Epidermal melanocyte (primary cell): ENCODE measurements around the gene DYNC2LI1.
"Not testable (repeated sequence)": the region's sequence is repeated elsewhere in the genome, so short reads cannot be mapped to it uniquely, and the experiment has no call there.

Experiments
- DNase-seq: peaks from one replicate; pipeline ENCODE4 v3.0.0; 2011; ENCODE audit warnings: low spot score; ENCODE audit not compliant: insufficient read length

Gene DYNC2LI1

DNA sequence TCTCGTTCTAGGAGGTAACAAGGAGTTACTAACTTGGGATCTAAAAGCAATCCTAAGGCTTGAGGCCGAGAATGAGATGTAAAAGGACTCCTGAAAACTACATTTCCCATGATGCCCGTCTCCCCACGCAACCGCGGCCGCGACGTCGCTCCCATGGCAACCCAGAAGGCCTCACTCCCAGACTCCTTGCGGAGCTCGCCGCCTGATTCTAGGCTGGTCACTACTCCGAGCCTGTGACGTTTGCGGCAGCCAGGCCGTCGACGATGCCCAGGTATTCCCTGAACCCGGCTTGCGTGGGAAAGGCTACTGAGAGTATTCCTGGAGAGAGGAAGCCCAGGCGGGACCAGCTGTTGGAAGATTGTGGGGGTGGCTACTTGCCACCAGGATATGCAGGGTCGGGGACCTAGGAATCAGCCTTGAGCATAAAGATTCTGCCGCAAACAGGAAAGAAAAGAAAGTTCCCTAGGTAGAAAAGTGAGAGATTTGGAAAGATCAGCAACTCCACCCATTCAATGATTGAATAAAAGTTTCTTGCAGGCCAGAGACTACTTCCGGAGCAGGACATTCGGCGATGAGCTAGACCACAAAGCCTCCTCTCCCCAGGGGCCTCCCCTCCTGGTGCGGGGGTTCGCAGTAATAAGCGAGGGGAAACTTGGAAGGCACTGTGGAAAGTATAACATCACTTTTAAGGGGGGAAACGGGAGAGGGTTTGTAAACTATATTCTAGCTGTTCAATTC is at the start of gene DYNC2LI1:
Gene DYNC2LI1 (plus strand): TSS at position 164 of the 738 bp plus-strand sequence. CDS start 100 bp downstream, at position 264.
- peak; percentile 90 for DNase-seq

DNA sequence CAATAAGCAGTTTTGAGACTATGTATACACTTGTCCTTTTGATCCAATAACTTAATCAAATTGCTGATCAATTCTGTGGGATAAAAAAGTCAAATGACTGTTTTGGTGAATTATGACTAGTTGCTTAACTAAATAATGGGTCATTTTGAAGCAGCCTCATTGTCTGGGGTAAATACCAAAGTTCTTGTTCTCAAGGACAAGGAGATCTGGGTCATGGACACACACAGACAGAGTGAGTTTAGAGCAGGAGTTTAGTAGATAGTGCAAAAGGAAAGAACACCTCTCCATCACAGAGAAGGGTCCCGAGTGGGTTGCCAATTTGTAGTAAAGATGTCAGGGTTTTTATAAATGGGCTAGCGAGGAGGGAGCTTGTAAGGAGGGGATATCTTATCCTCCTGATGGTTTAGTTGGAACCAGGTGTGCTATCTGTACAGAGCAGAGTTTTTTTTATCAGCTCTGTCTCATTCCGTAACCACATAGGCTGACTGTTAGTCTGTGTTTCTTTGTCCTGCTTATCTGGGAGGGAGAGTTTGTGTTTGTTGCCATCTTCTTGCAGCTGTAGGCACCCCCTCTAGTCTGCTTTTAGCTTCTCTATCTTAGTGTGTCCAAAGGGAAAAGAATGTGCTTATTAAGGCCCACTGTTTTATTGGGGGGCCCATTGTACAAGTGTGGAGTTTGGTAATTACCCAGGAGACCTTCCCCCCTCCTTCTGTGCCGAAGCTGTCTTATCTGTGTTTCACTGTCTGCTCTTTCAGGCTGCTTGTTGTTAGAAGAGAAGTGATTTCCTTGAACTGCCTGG is 48.9 kb upstream of the DYNC2LI1 start:
- no peak for DNase-seq

DNA sequence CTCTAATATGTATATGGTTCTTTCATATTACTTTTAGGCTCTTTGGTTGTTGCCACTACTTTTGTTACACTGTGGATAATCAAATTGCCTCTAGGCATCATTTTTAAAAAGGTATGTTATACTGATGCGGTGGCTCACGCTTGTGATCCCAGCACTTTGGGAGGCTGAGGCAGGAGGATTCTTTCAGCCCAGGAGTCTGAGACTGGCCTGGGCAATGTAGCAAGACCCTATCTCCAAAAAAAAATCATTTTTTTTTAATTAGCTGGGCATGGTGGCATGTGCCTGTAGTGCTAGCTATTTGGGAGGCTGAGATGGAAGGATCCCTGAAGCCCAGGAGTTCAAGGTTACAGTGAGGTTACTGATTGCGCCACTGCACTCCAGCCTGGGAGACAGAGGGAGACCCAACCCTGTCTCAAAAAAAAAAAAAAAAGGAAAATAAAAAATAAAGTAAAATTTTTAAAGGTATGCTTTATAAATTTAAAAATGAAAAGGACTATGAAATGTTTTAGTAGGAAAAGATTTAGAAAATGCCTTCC is 48.1 kb upstream of the DYNC2LI1 start:
- DNase-seq, result no peak

DNA sequence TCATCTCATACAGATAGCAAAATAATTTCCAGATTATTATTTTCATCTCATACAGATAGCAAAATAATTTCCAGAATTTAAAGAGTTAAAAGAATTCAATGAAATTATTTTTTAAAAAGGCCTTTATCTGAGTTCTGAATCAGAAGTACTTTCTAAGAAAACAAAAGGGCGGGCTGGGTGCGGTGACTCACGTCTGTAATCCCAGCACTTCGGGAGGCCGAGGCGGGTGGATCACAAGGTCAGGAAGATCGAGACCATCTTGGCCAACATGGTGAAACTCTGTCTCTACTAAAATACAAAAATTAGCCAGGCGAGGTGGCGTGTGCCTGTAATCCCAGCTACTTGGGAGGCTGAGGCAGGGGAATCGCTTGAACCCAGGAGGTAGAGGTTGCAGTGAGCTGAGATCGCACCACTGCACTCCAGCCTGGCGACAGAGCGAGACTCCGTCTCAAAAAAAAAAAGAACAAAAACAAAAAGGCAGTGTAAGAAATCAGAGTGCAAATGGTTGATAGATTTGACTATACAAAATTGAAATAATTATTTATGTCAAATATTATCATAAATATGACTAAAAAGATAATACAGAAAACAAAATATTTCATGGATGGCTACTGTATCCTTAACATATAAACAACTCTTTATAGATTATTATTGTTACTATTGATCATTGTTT is 46.7 kb upstream of the DYNC2LI1 start:
- not testable (repeated sequence) for DNase-seq

DNA sequence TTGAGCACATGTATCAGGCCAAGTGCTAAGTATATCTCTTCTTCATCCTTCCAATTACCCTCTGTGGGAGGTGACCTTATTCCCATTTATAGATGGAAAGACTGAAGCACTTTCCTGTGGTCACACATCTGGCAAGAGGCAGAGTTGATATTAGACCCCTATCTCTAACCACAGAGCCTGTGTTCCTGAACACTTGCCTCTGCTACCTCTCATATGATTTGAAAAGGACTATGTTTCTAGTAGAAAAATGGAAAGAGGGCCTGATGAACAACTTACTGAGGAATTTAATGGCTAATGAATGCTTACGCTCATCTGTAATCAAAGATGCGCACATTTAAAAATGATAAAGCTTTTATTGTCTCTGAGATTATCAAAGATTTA is 46.2 kb upstream of the DYNC2LI1 start:
- DNase-seq, result no peak

DNA sequence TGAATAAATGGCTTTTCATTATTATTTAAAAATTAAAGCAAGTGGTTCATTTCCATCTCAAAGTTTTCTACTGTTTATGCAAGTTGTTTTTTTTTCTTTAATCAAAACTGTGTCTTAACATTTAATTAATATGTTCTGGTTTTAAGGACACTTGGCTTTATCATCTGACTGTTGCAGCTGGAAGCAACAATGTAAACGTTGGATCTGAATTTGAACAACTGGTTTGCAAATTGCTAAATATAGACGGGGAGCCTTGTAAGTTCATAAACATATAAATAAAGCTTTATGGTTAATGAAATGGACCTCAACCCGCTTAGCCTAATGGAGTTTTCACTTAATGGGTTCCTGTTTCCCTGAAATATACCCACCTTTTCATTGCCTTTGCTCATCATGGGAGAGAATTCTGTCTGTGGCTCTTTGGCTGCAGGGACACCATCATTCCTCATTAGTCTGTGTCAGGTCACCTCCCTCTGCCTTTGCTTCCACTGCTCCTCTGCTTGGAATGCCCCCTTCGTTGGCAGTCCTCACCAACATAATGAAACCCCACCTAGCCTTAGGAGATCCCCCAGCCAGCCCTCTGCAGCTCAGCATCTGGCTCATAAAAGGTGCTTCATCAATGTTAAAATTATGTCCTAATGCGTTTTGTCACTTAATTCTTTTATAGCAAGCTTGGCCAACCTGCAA is 44.2 kb upstream of the DYNC2LI1 start:
- DNase-seq, result no peak

DNA sequence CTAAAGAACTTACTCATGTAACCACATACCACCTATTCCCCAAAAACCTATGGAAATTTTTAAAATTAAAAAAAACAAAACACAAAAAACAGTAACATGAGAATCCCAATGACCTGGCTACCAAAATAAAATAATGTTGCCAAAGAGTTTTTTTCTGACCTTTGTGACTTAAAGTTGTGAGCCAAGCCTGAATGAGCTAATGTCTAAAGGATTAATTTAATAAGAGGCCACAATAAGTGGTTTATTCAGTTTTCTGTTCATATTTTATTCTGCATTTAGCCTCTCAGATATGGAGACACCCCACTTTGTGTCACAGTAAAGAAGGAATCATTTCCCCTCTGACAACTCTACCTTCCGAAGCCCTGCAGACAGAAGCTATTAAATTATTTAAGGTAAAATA is 42.6 kb upstream of the DYNC2LI1 start:
- DNase-seq, result no peak

DNA sequence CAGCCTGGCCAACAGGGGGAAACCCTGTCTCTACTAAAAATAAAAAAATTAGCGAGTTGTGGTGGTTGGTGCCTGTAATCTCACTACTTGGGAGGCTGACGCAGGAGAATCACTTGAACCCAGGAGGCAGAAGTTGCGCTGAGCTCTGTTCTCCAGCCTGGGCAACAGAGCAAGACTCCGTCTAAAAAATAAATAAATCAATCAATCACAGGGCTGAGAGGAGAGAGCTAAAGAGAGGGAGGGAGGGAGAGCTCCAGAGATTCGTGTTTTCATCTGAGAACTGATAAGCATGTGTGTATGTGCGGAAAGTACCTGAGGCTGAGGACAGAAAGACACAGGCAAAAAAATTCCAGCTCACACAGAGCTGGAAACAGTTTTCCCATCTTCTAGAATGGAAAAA is 37.2 kb upstream of the DYNC2LI1 start:
- no peak for DNase-seq

DNA sequence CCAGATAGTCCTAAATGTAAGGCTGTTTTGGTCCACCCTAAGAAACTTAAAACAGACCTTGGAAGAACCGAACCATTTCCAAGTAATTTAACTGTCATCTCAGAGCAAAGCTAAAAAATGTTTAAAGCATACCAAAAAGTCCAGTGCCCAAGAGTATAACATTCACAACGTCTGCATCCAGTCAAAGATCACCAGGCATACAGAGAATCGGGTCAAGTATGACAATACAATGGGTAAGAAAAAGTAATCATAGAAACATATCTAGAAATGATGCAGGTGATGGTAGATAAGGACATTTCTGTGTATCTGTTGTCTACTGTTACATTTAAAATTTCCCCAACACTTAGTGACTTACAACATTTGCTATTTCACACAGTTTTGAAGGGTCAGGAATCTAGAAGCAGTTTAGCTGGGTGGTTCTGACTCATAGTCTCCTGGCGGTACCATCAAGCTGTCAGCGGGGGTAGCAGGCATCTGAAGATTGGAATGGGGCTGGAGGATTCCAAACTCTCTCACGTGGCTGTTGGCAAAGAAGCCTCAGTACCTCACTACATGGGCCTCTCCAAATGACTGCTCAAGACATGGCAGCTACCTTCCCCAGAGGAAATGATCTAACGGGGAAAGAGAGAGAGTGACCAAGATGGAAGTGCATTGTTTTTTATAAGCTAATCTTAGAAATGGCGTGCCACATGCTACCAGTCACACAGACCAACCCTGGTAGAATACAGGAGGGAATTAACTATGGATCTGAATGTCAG is 36.6 kb upstream of the DYNC2LI1 start:
- no peak for DNase-seq

DNA sequence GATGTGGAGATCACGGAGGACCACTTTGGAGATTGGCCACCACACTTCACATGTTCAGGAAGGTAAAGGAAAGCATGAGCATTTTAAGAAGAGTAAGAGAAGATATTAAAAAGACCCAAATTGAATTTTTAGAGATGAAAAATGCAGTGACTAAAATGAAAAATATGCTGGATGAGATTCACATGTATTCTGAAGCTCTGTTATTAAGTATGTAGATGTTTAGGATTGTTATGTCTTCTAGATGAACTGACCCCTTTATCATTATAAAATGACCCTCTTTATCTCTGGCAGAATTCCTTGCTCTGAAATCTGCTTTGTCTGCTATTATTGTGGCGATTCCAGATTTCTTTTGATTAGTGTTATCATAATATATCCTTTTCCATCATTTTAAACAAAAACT is 36.0 kb upstream of the DYNC2LI1 start:
- DNase-seq, result no peak

DNA sequence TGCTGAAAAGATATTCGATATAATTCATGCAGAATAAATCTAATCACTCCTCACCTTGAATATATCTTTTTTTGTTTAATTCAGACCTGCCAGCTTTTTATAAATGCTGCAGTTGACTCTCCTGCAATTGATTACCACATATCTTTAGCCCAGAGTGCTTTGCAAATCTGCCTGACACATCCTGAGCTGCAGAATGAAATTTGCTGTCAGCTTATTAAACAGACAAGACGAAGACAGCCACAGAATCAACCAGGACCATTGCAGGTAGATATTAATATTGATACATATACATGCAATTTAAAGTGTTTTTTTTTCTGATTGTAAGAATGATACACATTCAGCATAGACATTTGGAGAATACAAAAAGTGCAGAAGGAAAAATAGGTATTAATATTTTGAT is 35.6 kb upstream of the DYNC2LI1 start:
- DNase-seq, result no peak

DNA sequence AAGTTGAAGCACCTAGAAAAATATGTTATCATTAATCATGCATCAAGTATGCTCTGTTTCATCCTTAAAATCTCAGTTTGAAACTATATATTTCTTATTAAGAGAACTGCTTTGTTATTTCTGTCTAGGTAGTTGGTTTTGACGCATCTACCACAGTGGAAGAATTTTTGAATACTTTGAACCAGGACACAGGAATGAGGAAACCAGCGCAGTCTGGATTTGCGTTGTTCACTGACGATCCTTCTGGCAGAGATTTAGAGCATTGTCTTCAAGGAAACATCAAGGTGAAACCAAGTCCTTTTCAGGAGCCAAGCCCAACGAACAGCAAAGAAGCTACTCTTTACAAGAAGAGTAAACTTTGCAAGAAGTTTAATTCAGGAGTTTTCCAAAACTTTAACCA is 30.1 kb upstream of the DYNC2LI1 start:
- DNase-seq, result no peak

DNA sequence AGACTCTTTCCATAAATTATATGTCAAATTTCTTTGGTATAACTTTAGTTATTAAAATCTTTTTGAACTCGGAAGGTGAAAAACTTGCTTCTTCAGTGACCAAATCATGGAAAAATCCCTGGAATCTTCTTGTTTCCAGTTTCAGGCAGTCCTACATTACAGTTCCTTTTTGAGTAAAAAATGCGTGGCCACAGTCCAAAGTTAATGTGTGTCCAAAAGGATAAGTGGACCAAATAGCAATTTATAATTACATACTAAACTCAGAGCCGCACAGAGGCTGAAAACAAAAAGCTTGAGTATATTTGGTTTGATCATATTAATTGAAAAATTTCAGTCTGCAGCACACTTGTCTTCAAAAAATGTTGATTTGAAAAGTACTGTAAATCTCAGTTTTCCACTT is 28.4 kb upstream of the DYNC2LI1 start:
- no peak for DNase-seq

DNA sequence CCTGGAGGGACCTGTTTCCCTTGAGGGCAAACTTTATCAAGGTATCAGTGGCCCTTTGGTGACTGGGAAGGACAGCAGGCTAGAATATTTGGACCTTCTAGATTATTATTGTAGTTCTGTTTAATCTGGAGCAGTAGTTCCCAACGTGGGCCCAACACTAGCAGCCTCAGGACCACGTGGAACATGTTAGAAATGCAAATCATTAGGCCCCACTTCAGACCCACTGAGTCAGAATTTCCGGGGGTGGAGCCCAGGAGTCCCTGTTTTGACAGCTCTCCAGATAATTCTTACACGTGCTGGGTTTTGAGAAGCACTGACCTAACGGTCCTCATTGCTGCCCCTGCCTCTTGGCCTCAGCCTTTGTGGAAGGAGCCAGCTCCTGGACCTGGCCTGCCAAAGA is 25.5 kb upstream of the DYNC2LI1 start:
- no peak for DNase-seq

DNA sequence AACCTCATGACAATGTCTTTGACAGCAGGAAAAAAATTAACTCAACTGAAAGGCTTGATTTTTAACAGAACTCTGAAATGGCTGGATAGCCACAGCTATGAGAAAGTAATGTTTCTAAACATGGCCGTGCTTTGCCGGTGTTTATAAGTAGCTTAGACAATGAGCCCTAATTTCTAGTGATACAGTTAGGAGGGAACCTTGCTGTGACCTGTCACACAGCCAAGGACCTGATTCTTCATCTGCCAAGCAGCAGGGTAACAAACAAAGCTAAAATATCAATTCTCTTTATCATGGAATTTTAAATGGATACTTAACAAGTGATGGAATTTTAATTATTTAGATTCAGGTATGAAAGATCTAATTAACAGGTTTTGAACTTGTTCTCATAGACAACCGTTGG is 24.3 kb upstream of the DYNC2LI1 start:
- DNase-seq, result no peak

DNA sequence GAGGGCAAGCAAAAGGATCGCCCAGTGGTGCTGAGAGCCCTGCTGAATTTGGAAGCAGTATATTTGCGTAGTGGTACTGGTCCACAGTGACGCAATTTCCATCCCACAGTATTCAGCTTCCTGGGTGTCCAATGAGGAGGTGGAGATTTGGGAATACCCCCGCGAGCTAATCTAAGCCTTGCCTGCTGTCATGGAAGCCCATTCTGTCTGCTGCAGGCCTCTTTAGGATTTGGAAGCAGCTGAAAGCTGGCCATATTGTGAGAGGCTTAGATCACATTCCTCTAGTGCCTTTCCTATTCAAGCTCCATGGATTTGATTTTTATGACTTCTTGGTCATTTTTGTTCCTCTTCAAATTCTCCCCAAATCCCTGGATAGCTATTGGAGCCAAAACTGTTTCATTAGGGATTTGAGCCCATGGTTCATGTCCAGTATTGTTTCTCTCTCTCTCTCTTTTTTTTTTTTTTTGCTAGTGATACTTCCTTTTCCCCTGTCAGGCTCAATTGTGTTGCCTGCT is 22.3 kb upstream of the DYNC2LI1 start:
- DNase-seq, result no peak

DNA sequence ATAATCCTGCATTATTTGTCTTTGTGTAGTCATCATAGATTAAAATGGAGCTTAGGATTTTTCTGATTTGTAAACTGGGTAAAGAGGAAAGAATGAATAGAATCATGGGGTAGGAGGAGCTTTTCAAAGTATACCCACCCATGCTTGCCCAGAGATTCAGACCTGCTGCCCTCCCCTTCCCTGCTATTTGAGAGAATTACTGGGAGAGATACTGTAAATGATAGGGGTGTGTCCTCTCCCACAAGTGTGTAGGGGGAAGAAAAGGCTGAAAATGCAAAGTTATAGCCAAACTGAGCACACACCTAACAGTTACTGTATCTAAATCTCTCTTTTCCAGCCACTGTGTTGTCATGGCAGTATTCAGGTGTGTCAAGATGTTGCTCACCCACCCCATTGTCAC is 21.5 kb upstream of the DYNC2LI1 start:
- DNase-seq, result no peak

DNA sequence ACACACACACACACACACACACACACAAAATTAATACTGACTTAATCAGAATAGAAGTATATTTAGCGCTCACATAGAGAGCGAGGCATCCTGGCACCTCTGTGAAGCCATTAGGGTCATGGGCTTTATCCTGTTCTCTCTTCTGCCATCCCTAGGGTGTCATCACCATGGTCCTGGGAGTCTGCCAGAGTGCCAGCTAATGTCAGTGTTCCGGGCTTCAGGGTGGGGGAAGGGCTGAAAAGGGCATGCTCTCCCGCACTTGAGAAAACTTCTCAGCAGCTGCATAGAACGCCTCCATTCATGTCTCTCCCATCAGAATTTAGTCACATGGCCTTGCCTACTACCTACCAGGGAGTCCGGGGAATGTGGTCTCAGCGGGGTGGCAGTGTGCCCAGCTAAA is 19.7 kb upstream of the DYNC2LI1 start:
- DNase-seq, result no peak

DNA sequence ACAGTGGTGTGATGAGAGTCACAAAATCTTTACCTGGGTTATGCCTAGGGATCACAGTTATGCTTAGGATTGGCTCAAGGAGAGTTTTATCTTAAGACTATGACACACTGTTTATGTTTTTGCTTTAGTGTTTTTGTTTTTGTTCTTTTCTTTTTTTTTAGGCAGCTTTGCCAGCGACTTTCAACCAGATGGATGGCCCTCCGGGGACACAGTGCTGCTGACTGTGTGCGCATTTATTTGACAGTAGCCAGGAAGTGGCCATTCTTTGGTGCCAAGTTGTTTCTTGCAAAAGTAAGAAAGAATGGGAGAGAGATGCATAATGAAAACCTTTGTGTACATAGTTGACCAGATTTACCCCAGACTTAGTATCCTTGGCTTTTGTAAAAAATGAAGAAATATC is 15.1 kb upstream of the DYNC2LI1 start:
- DNase-seq, result no peak

DNA sequence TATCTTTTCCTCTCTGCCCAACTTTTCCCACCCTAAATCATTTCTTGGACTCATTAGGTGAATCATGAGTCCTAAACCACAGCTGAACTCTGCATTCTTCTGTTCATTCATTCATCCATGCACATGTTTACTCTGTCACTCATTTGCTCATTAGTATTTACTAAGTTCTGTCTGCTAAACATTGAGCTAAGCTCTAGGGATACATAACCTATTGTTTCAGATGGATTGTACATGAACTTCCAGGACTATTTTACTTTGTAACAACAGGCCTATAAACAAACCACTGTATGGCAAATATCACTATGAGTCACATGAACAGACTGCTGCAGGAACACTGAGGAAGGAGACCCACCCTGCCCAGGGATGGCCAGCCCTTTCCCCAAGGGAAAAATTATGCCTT is 14.6 kb upstream of the DYNC2LI1 start:
- no peak for DNase-seq

DNA sequence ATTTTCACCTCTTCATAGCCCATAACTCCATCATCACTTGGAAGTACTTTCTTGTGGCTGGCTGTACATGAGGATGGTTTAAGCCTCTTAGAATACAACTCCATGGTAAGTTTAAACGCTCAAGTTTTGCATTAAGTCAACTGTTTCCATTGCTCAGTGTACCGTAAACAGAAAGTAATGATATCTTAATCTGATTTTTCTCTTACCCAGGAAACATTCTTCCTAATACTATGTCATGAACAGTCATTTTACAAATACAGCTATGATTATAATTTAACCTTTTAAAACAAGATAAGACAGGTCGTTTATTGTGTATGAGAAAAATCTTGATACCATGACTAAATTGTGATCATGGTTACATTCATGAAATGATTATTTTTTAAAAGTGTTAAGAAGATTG is 11.6 kb upstream of the DYNC2LI1 start:
- no peak for DNase-seq
